B cell (primary cell): ENCODE measurements around the gene GLIS1. TPM values are rescaled to one million over a fixed set of nuclear protein-coding genes. Genes with fewer than 3 reads are reported as not detected.
"Not testable (repeated sequence)": the region's sequence is repeated elsewhere in the genome, so short reads cannot be mapped to it uniquely, and the experiment has no call there.

ENCODE experiments used
- ATAC-seq: fragments of 200-7000 bp; cut with Tn5 transposase; one replicate; pipeline ENCODE4 v1.10.0; 2021; ENCODE audit warnings: low read depth, mild to moderate bottlenecking, moderate number of reproducible peaks, moderate library complexity
- CTCF ChIA-PET: fragments of 350-600 bp; sonication (Branson Sonifier 250); formaldehyde crosslinking; loops from one replicate; lab custom pipeline; 2021; ENCODE audit warnings: antibody characterized with exemption, inconsistent platforms; lab: Charles Lee
- POLR2A ChIA-PET: fragments of 350-600 bp; sonication (Branson Sonifier 250); formaldehyde crosslinking; loops from one replicate; lab custom pipeline; 2021; ENCODE audit warnings: antibody characterized with exemption; lab: Charles Lee
- DNase-seq: peaks from one replicate; pipeline ENCODE4 v3.0.0; 2013
- H2AFZ ChIP-seq: 2 replicates; pipeline ENCODE4 v1.6.1; 2012; ENCODE audit warnings: mild to moderate bottlenecking, low read depth, low read length; ENCODE audit not compliant: insufficient read depth, poor library complexity, severe bottlenecking
- H3K27ac ChIP-seq, 2 donors: 1 replicate in 1 of 2; 2 replicates in 1 of 2; pipeline ENCODE4 v1.5.1; 2012 to 2013; ENCODE audit warnings: low read length in 2 of 2, mild to moderate bottlenecking in 2 of 2, moderate library complexity in 1 of 2
- H3K27me3 ChIP-seq, 4 experiments: fragments of 200-600 bp in 1 of 4; sonication (generic) in 1 of 4; replicated peaks in 1 of 4; 1 replicate in 2 of 4; 2 replicates in 2 of 4; pipeline versions ENCODE4 v1.6.1 to v1.7.0; 2013 to 2016; ENCODE audit warnings: low read length in 3 of 4, mild to moderate bottlenecking in 2 of 4, mixed read lengths in 1 of 4, moderate library complexity in 1 of 4; ENCODE audit not compliant: insufficient read depth in 4 of 4, control insufficient read depth in 3 of 4; ENCODE audit errors: control extremely low read depth in 1 of 4
- H3K36me3 ChIP-seq, 2 experiments: replicated peaks in 1 of 2; 1 replicate in 1 of 2; 2 replicates in 1 of 2; pipeline versions ENCODE4 v1.6.1 to v1.7.1; 2013; ENCODE audit warnings: low read length in 1 of 2; ENCODE audit not compliant: insufficient read depth in 2 of 2, control insufficient read depth in 1 of 2; ENCODE audit errors: control extremely low read depth in 1 of 2, extremely low read depth in 1 of 2
- H3K4me1 ChIP-seq, 2 donors: fragments of 200-600 bp in 1 of 2; sonication (generic) in 1 of 2; 1 replicate in 1 of 2; 2 replicates in 1 of 2; pipeline versions ENCODE4 v1.5.1 to v1.6.1; 2013 to 2017; ENCODE audit warnings: low read length in 2 of 2; ENCODE audit not compliant: control insufficient read depth in 2 of 2, insufficient read depth in 2 of 2
- H3K4me2 ChIP-seq: replicated peaks from 2 replicates; pipeline ENCODE3; 2012; ENCODE audit warnings: mild to moderate bottlenecking, low read depth, low read length; ENCODE audit not compliant: poor library complexity, severe bottlenecking
- H3K4me3 ChIP-seq, 5 experiments: fragments of 200-600 bp in 1 of 5; sonication (generic) in 1 of 5; 1 replicate in 3 of 5; 2 replicates in 2 of 5; pipeline versions ENCODE4 v1.5.1 to v1.7.0; 2011 to 2016; ENCODE audit warnings: low read length in 4 of 5, mild to moderate bottlenecking in 4 of 5, low read depth in 2 of 5, control low read depth in 1 of 5, moderate library complexity in 1 of 5; ENCODE audit not compliant: insufficient read depth in 1 of 5; ENCODE audit errors: control extremely low read depth in 1 of 5, extremely low read depth in 1 of 5
- H3K79me2 ChIP-seq: fragments of 200-600 bp; sonication (generic); one replicate; pipeline ENCODE4 v1.6.0; 2016; ENCODE audit warnings: low read length; ENCODE audit not compliant: control insufficient read depth, insufficient read depth
- H3K9ac ChIP-seq: fragments of 200-600 bp; sonication (generic); 2 replicates; pipeline ENCODE4 v1.6.1; 2017; ENCODE audit warnings: mild to moderate bottlenecking, low read length, moderate library complexity
- H3K9me3 ChIP-seq, 3 donors: one replicate each; pipeline versions ENCODE4 v1.6.1 to v1.7.1; 2013; ENCODE audit warnings: low read length in 2 of 3; ENCODE audit not compliant: control insufficient read depth in 2 of 3, insufficient read depth in 1 of 3; ENCODE audit errors: control extremely low read depth in 1 of 3
- H4K20me1 ChIP-seq: 2 replicates; pipeline ENCODE4 v1.6.0; 2012; ENCODE audit warnings: mild to moderate bottlenecking, low read length; ENCODE audit not compliant: insufficient read depth, control insufficient read depth, poor library complexity, severe bottlenecking
- H3K27ac Mint-ChIP-seq: one replicate; pipeline ENCODE4 v1.8.0; 2021; ENCODE audit warnings: mixed read lengths
- H3K27me3 Mint-ChIP-seq: one replicate; pipeline ENCODE4 v1.8.0; 2021; ENCODE audit warnings: mixed read lengths
- H3K4me1 Mint-ChIP-seq: one replicate; pipeline ENCODE4 v1.8.0; 2021; ENCODE audit warnings: mixed read lengths
- H3K4me3 Mint-ChIP-seq: one replicate; pipeline ENCODE4 v1.8.0; 2021; ENCODE audit warnings: mixed read lengths
- H3K9me3 Mint-ChIP-seq: one replicate; pipeline ENCODE4 v1.8.0; 2022; ENCODE audit warnings: mixed read lengths; ENCODE audit not compliant: insufficient read depth
- EZH2 ChIP-seq: IDR thresholded peaks from 2 replicates; pipeline ENCODE4 v1.6.1; 2012; ENCODE audit warnings: borderline replicate concordance, low read depth, mild to moderate bottlenecking, moderate library complexity, low read length; ENCODE audit not compliant: insufficient read depth, poor library complexity, severe bottlenecking
- WGBS: methylation state at CpG from one replicate; pipeline ENCODE4 v1.1.5; 2013; ENCODE audit warnings: missing lambda C conversion rate; ENCODE audit not compliant: insufficient coverage; 5-methylcytosine and 5-hydroxymethylcytosine counted together
- intact Hi-C: fragments of 100-400 bp; cut with micrococcal nuclease; formaldehyde crosslinking; loops from one replicate; pipeline ENCODE4 v1.10.0; 2022
- polyA plus RNA-seq: library from polyadenylated mRNA; depleted of rRNA; stranded (reverse); fragments of >200 nt; gene quantifications from 2 replicates; pipeline ENCODE4 v1.2.3, GENCODE V29; 2012
- total RNA-seq, 2 donors: library from RNA; stranded (reverse); fragments of 120-200 nt in 1 of 2; gene quantifications; 1 replicate in 1 of 2; 2 replicates in 1 of 2; pipeline versions ENCODE4 v1.2.3 to v1.2.4, GENCODE V29; 2013 to 2022
- TF ChIP-seq, protein P1 (sequence below): fragments of 200-600 bp; IDR thresholded peaks from one replicate; pipeline ENCODE4 v1.8.0; 2022; ENCODE audit warnings: antibody characterized with exemption, mild to moderate bottlenecking

Gene GLIS1
- total and polyA plus RNA-seq, 2 donors (not counting 1 experiment from before 2014, with no cell fraction given), result not detected

GRCh38 chr1:53763461-53763860 is 24.5 kb upstream of the GLIS1 start:
- Histone ChIP-seq H3K9me3 (peaks cover 0 to 4% (median 0%) of the 10 kb centered on the region in 3 donors), H3K4me2 (no peak overlapping the region), H3K36me3 (peaks cover 0 to 3% of the 10 kb centered on the region in 2 experiments), H3K9ac (no peak overlapping the region), H3K27ac (no peak overlapping the region), H3K4me1 (no peaks in the 10 kb centered on the region), H4K20me1 (no peaks in the 10 kb centered on the region), H3K27me3 (no peaks in the 10 kb centered on the region), H3K4me3 (no peak overlapping the region), H3K79me2 (no peaks in the 10 kb centered on the region), H2AFZ (no peak overlapping the region)
- ATAC-seq (no peak), DNase-seq (no peak)
- CTCF ChIA-PET, result interaction anchor here (1.4 kb wide), 1 partner anchor 11 kb away, joined by 3 read pairs; no protein-coding TSS in a partner anchor
- intact Hi-C loops, result no loop called here
- H3K4me1 Mint-ChIP-seq, result no peaks in the 10 kb centered on the region
- no peak overlapping the region for H3K4me3 Mint-ChIP-seq
- TF ChIP-seq, protein P1, sequence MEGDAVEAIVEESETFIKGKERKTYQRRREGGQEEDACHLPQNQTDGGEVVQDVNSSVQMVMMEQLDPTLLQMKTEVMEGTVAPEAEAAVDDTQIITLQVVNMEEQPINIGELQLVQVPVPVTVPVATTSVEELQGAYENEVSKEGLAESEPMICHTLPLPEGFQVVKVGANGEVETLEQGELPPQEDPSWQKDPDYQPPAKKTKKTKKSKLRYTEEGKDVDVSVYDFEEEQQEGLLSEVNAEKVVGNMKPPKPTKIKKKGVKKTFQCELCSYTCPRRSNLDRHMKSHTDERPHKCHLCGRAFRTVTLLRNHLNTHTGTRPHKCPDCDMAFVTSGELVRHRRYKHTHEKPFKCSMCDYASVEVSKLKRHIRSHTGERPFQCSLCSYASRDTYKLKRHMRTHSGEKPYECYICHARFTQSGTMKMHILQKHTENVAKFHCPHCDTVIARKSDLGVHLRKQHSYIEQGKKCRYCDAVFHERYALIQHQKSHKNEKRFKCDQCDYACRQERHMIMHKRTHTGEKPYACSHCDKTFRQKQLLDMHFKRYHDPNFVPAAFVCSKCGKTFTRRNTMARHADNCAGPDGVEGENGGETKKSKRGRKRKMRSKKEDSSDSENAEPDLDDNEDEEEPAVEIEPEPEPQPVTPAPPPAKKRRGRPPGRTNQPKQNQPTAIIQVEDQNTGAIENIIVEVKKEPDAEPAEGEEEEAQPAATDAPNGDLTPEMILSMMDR, result no peak
- TF ChIP-seq EZH2, result no peak
- no peak overlapping the region for H3K27ac Mint-ChIP-seq
- POLR2A ChIA-PET, result no interaction called here
- WGBS, result 100% methylated on average over 3 of the region's 4 CpGs
- no peaks in the 10 kb centered on the region for H3K27me3 Mint-ChIP-seq
- peaks cover 2% of the 10 kb centered on the region for H3K9me3 Mint-ChIP-seq

- H3K4me1 ChIP-seq, H3K4me1 Mint-ChIP-seq, H3K4me3 Mint-ChIP-seq, H3K9me3 ChIP-seq, intact Hi-C loops, H3K36me3 ChIP-seq, H4K20me1 ChIP-seq, H3K27me3 ChIP-seq, H3K4me3 ChIP-seq, H3K79me2 ChIP-seq, H3K27ac ChIP-seq, H3K4me2 ChIP-seq, H2AFZ ChIP-seq, POLR2A ChIA-PET, CTCF ChIA-PET, H3K9ac ChIP-seq, ATAC-seq, DNase-seq, H3K27ac Mint-ChIP-seq, H3K9me3 Mint-ChIP-seq, H3K27me3 Mint-ChIP-seq: not testable (repeated sequence)
- WGBS, result 94% methylated on average over 2 of the region's 7 CpGs
Observed at GRCh38 chr1:53760497-53760896, 21.5 kb upstream of the GLIS1 start.
